ENCODE measurements around the gene CIBAR2.
"Not testable (repeated sequence)": the region's sequence is repeated elsewhere in the genome, so short reads cannot be mapped to it uniquely, and the experiment has no call there.

Gene CIBAR2

GRCh38 chr16:85128079-85128837, 16.0 kb upstream of the CIBAR2 start:
- no peak for DNase-seq (ENCODE audit: low read depth)

- DNase-seq (ENCODE audit: low read depth): no peak
These were observed 15.1 kb upstream of the CIBAR2 start for GRCh38 chr16:85127379-85127723.

- DNase-seq (ENCODE audit: low read depth): no peak
These were observed 14.6 kb upstream of the CIBAR2 start for GRCh38 chr16:85126705-85127378.

DNA sequence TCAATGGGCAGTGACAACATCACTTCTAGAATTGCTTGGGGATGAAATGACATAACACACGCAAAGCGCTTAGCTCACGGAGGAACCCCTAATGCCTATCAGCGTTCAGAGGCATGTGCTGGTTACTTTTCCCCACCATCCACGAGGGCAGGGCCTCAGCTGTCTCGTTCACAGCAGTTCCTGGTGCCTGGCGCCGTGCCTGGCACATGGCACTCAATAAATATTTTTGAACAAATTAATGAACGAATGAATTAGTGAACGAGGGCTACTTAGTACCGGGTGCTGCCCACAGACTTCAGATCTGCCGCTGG, 14.1 kb upstream of the CIBAR2 start:
- no peak for DNase-seq (ENCODE audit: low read depth)

DNA sequence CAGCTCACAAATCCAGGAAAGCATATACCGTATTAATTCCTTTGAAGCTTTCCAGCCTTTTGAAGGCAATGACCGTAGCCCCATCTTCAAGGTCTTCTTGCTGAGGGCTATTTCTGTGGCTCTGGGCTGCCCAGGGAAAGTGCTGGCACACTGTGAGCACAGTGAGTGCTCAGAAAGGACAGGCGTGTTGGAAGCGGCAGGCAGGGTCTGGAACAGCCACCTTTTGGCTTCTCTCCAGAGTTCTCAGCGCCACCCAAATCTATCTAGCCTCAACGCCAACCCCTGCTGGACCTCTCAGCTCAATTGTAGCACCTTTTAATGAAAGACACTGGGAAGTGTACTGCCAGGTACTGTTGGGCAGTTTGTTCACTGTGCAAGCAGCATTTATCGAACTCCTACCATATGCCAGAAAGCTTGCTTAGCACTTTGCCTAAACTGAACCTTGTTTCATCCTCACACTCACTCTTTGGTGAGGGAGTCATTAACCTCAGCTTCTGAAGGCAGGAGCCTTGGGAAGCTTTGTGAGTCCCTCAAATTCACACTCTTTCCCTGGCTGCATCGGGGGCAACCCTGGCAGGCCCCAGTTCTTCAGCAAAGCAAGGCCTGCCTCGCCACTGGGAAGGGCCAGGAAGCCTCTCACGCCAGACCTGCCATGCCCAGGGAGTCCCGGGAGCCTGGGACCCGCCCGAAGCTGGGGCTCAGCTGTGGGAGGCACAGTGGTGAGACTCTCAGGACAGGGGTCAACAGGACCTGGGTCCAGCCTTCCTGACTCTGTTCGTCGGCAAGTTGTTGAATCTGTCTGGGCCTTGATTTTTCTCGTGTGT, 13.5 kb upstream of the CIBAR2 start:
- no peak for DNase-seq (ENCODE audit: low read depth)

- DNase-seq (ENCODE audit: low read depth): no peak
These were observed 12.5 kb upstream of the CIBAR2 start for GRCh38 chr16:85124636-85125346.

GRCh38 chr16:85123891-85124635, 11.8 kb upstream of the CIBAR2 start:
- DNase-seq (ENCODE audit: low read depth): no peak

DNA sequence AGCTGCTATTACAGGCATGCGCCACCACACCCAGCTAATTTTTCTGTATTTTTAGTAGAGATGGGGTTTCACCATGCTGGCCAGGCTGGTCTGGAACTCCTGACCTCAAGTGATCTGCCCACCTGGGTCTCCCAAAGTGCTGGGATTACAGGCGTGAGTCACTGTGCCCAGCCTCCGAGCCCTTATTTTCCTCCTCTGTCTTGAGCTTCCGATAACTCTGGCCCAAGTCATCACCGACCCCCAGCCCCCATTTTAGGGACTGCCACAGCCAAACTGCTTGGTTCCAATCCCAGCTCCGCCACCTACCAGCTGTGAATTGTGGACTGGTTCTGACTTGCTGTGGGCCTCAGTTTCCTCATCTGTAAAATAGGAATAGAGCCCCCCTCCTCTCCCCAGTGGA, 11.2 kb upstream of the CIBAR2 start:
- DNase-seq (ENCODE audit: low read depth): not testable (repeated sequence)

- DNase-seq (ENCODE audit: low read depth): no peak
These were observed 7.7 kb upstream of the CIBAR2 start for GRCh38 chr16:85120006-85120340.

DNA sequence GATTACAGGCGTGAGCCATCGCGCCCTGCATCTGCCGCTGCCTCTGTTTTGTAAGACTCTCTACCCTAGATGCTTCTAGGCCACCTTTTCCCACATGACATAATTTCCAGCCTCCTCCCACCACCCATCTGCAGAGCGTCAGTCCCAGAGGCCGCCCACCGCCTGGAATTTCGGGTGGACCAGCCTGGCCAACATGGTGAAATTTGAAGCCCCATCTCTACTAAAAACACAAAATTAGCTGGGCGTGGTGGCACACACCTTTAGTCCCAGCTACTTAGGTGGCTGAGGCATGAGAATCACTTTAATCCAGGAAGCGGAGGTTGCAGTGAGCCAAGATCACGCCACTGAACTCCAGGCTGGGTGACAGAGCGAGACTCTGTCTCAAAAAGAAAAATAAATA, 5.1 kb upstream of the CIBAR2 start:
- DNase-seq (ENCODE audit: low read depth): no peak

- DNase-seq (ENCODE audit: low read depth): peak; percentile 72
These were observed 2.8 kb upstream of the CIBAR2 start for GRCh38 chr16:85114909-85115567.

DNA sequence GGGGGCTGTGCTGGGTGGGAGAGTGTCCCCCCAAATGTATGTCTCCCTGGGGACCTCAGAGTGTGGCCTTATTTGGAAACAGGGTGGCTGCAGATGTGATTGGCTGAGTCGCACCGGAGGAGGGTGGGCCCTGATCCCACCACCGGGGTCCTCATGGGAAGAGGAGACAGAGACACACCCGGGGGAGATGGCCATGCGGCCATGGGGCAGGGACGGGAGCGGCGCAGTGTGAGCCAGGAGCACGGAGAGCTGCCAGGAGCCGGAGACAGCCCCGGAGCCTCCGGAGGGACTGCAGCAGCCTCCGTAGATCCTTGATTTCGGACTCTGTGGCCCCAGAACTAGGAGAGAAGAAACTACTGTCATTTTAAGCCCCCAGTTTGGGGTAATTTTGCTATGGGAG, 1.6 kb upstream of the CIBAR2 start:
- no peak for DNase-seq (ENCODE audit: low read depth)

GRCh38 chr16:85113168-85113733, 979 bp upstream of the CIBAR2 start:
- no peak for DNase-seq (ENCODE audit: low read depth)

DNA sequence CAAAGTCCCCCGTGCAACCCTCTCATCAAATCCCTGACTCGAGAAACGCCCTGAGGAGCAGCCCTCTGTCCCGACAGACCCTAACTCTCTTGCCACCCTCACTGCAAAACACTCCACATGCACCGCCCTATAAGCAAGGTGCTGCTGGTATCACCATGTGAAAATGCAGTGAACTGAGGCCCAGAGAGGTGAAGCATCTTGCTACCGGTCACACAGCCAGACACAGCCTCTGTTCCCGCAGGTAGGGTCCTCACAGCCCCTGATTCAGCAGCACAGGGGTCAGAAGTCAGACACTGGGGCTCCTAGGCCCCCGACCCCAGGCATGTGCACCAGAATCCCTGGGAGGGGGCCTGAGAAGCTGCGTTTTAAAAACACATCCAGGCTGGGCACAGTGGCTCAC, 1.1 kb downstream of the CIBAR2 start:
- no peak for DNase-seq (ENCODE audit: low read depth)

DNA sequence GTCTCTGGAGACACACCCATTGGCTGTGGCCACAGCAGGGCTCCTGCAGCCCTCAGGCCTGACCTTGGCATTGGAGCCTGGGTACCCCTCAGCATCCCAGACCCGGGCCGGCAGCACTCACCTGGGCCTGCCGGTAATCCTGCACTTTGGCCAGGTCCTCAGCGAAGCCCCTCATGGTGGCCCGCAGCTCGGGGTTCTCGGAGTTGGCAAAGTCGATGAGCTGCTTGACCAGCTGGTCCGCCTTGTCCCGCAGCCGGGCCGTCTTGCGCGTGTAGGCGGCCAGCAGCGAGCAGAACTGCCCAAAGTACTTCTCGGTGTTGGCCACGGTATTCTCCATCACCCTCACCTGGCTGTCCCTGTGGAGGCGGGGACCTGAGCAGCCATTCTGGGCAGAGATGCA, 2.2 kb downstream of the CIBAR2 start:
- DNase-seq (ENCODE audit: low read depth): no peak

DNA sequence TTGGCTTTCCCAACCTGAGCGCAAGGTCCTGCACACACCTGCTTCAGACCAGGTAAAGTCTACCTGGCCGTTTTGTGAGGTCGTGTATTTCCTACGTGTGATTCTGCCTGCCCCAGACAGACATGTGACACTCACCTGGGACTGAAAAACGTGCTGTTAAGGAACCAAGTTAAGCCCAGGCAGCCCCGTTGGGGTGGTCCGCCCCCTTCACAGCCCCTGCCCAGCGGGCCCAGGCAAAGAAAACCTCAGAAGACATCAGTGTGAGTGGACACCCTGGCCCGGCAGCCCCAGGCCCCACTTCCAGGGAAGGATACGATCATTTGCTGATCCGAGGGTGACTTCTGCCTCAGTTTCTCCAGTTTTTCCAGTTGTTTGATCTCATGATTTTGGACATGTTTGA, 4.7 kb downstream of the CIBAR2 start:
- DNase-seq (ENCODE audit: low read depth): no peak

GRCh38 chr16:85107083-85107482, 5.2 kb downstream of the CIBAR2 start:
- no peak for DNase-seq (ENCODE audit: low read depth)

GRCh38 chr16:85105475-85105874, 6.8 kb downstream of the CIBAR2 start:
- DNase-seq (ENCODE audit: low read depth): no peak

- DNase-seq (ENCODE audit: low read depth): no peak
These were observed 7.4 kb downstream of the CIBAR2 start for GRCh38 chr16:85104821-85105391.

DNA sequence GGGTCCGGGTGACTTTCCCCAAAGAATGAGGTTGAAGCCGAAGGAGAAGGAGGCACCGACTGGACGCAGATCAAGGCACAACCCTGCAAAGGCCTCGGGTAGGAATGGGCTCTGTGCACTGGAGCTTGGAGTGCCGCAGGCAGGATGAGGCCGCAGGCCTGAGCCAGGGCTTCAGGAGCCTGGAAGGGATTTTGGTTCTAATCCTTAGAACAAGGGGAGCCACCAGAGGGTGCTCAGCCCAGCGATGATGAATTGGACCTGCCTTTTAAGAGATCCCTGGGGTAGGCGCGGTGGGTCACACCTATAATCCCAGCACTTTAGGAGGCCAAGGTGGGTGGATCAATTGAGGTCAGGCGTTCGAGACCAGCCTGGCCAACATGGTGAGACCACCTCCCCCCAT, 8.1 kb downstream of the CIBAR2 start:
- no peak for DNase-seq (ENCODE audit: low read depth)
